IMR-90 (cell line): Measurements from ENCODE around the gene SPDYE8. TPM values are rescaled to one million over a fixed set of nuclear protein-coding genes. Genes with fewer than 3 reads are reported as not detected.
A peak's percentile ranks its signal among the peaks of the same experiment; 100 is the strongest.
"Not testable (repeated sequence)": the region's sequence is repeated elsewhere in the genome, so short reads cannot be mapped to it uniquely, and the experiment has no call there.

Experiments used
- ATAC-seq: fragments of 200-7000 bp; cut with Tn5 transposase; 2 replicates; pipeline ENCODE4 v1.9.1; 2020; ENCODE audit warnings: low read depth, mild to moderate bottlenecking, moderate library complexity
- BruUV-seq: library from RNA; stranded (reverse); fragments of 400-500 nt; replicated peaks from 2 replicates; lab custom pipeline; 2021; lab: Mats Ljungman, UMichigan
- CTCF ChIA-PET: fragments of 300-600 bp; formaldehyde crosslinking; extraction: SDS; loops from one replicate; lab custom pipeline; 2021; ENCODE audit warnings: antibody characterized with exemption; lab: Yijun Ruan, JAX
- POLR2A ChIA-PET: fragments of 300-600 bp; sonication (Branson Sonifier 250); formaldehyde crosslinking; loops from one replicate; lab custom pipeline; 2022; ENCODE audit warnings: antibody characterized with exemption; ENCODE audit not compliant: unreplicated experiment; lab: Charles Lee
- DNase-seq: peaks from one replicate; pipeline ENCODE4 v3.0.0; 2013
- H2AFZ ChIP-seq: replicated peaks from 2 replicates; pipeline ENCODE3; 2013; ENCODE audit warnings: low read length, mild to moderate bottlenecking; ENCODE audit not compliant: poor library complexity
- H2AK5ac ChIP-seq: 2 replicates; pipeline ENCODE4 v1.6.1; 2013; ENCODE audit warnings: low read depth, low read length, inconsistent platforms
- H2AK9ac ChIP-seq: replicated peaks from 2 replicates; pipeline ENCODE3; 2013; ENCODE audit warnings: mild to moderate bottlenecking, low read depth, low read length, moderate library complexity; ENCODE audit not compliant: poor library complexity
- H2BK120ac ChIP-seq: 2 replicates; pipeline ENCODE4 v1.6.1; 2013; ENCODE audit warnings: low read depth, low read length, inconsistent platforms
- H2BK15ac ChIP-seq: 3 replicates; pipeline ENCODE4 v1.6.1; 2013; ENCODE audit warnings: low read depth, low read length, inconsistent platforms
- H2BK20ac ChIP-seq: 2 replicates; pipeline ENCODE4 v1.6.1; 2013; ENCODE audit warnings: low read depth, mild to moderate bottlenecking, inconsistent platforms, low read length, moderate library complexity
- H2BK5ac ChIP-seq: 2 replicates; pipeline ENCODE4 v1.6.1; 2013; ENCODE audit warnings: mild to moderate bottlenecking, low read depth, low read length, inconsistent platforms; ENCODE audit not compliant: poor library complexity, severe bottlenecking
- H3K14ac ChIP-seq: replicated peaks from 2 replicates; pipeline ENCODE4 v1.6.1; 2013; ENCODE audit warnings: low read depth, low read length, inconsistent platforms
- H3K18ac ChIP-seq: 2 replicates; pipeline ENCODE4 v1.6.1; 2013; ENCODE audit warnings: low read depth, low read length, control low read depth
- H3K23ac ChIP-seq: 2 replicates; pipeline ENCODE4 v1.6.1; 2013; ENCODE audit warnings: low read depth, low read length, inconsistent platforms
- H3K27ac ChIP-seq: 2 replicates; pipeline ENCODE4 v1.5.1; 2013; ENCODE audit warnings: mild to moderate bottlenecking, control low read depth, low read length; ENCODE audit not compliant: insufficient read depth
- H3K27me3 ChIP-seq: 2 replicates; pipeline ENCODE4 v1.6.1; 2013; ENCODE audit warnings: low read length; ENCODE audit not compliant: control insufficient read depth, insufficient read depth
- H3K36me3 ChIP-seq: 2 replicates; pipeline ENCODE4 v1.6.1; 2013; ENCODE audit warnings: low read length, mixed read lengths; ENCODE audit not compliant: control insufficient read depth, insufficient read depth
- H3K4ac ChIP-seq: 2 replicates; pipeline ENCODE4 v1.6.1; 2013; ENCODE audit warnings: low read depth, low read length, inconsistent platforms
- H3K4me1 ChIP-seq: 2 replicates; pipeline ENCODE4 v1.6.1; 2013; ENCODE audit warnings: low read length, mixed read lengths; ENCODE audit not compliant: control insufficient read depth, insufficient read depth
- H3K4me2 ChIP-seq: 2 replicates; pipeline ENCODE4 v1.6.1; 2013; ENCODE audit warnings: low read depth, mild to moderate bottlenecking, control low read depth, low read length, moderate library complexity
- H3K4me3 ChIP-seq: 2 replicates; pipeline ENCODE4 v1.5.1; 2013; ENCODE audit warnings: low read depth, mild to moderate bottlenecking, control low read depth, low read length, moderate library complexity; ENCODE audit not compliant: insufficient read depth
- H3K56ac ChIP-seq: 2 replicates; pipeline ENCODE4 v1.6.1; 2013; ENCODE audit warnings: low read length, inconsistent platforms; ENCODE audit not compliant: insufficient read depth; ENCODE audit errors: extremely low read depth
- H3K79me1 ChIP-seq, 2 experiments: 2 replicates each; pipeline ENCODE4 v1.6.1; 2013; ENCODE audit warnings: low read length in 2 of 2, inconsistent platforms in 1 of 2, low read depth in 1 of 2
- H3K9ac ChIP-seq: 2 replicates; pipeline ENCODE4 v1.6.1; 2013; ENCODE audit warnings: low read depth, low read length, control low read depth
- H3K9me1 ChIP-seq: 2 replicates; pipeline ENCODE4 v1.6.1; 2013; ENCODE audit warnings: low read length, inconsistent platforms; ENCODE audit not compliant: insufficient read depth
- H3K9me3 ChIP-seq: 2 replicates; pipeline ENCODE4 v1.6.1; 2013; ENCODE audit warnings: low read length; ENCODE audit not compliant: control insufficient read depth, insufficient read depth
- H4K20me1 ChIP-seq: 2 replicates; pipeline ENCODE4 v1.6.1; 2013; ENCODE audit warnings: low read length, inconsistent platforms; ENCODE audit not compliant: insufficient read depth
- H4K5ac ChIP-seq: 2 replicates; pipeline ENCODE4 v1.6.1; 2013; ENCODE audit warnings: mild to moderate bottlenecking, low read depth, low read length, control low read depth
- H4K8ac ChIP-seq, 2 experiments: 2 replicates each; pipeline ENCODE4 v1.6.1; 2013; ENCODE audit warnings: low read depth in 2 of 2, low read length in 2 of 2, control low read depth in 1 of 2, inconsistent platforms in 1 of 2
- H4K91ac ChIP-seq: 2 replicates; pipeline ENCODE4 v1.6.1; 2013; ENCODE audit warnings: low read depth, low read length, inconsistent platforms; ENCODE audit not compliant: insufficient read depth
- WGBS, 2 experiments: methylation state at CpG; one replicate each; pipeline versions ENCODE4 v1.1.5 to v1.1.7; 2013; ENCODE audit warnings: missing lambda C conversion rate in 2 of 2; ENCODE audit not compliant: insufficient read length in 1 of 2; ENCODE audit errors: extremely low coverage in 2 of 2; 5-methylcytosine and 5-hydroxymethylcytosine counted together
- dilution Hi-C: fragments of 300-500 bp; cut with HindIII; formaldehyde crosslinking; loops from one replicate; pipeline ENCODE4 v1.14.3; 2018; ENCODE audit warnings: low sequenced_read_pairs; ENCODE audit not compliant: unreplicated experiment
- in situ Hi-C: fragments of 300-500 bp; cut with MboI; formaldehyde crosslinking; loops from 3 replicates; pipeline ENCODE4 v1.14.3; 2019; ENCODE audit warnings: low sequenced_read_pairs, inconsistent platforms, mixed read lengths
- intact Hi-C: fragments of 100-400 bp; cut with micrococcal nuclease; formaldehyde crosslinking; loops from 2 replicates; pipeline ENCODE4 v1.10.0; 2022
- polyA plus RNA-seq, 3 experiments: library from polyadenylated mRNA; depleted of rRNA; stranded (reverse); fragments of >200 nt; gene quantifications; 2 replicates each; pipeline ENCODE4 v1.2.3, GENCODE V29; 2012; ENCODE audit warnings: low replicate concordance in 1 of 3
- total RNA-seq: library from RNA; depleted of rRNA; stranded (reverse); fragments of >200 nt; gene quantifications from 2 replicates; pipeline ENCODE4 v1.2.3, GENCODE V29; 2012

Gene SPDYE8
- total and polyA plus RNA-seq, 2 of the 4 experiments (the other 2 are of a cell fraction), result not detected

- no CpG with 5 or more reads among the region's 8 CpGs for WGBS, 2 experiments
Measured at GRCh38 chr7:72995484-72995883, 34.1 kb downstream of the SPDYE8 start.

GRCh38 chr7:72990146-72990913 is 39.2 kb downstream of the SPDYE8 start:
- CTCF ChIA-PET, H4K8ac ChIP-seq, DNase-seq, intact Hi-C loops, H4K5ac ChIP-seq, H4K20me1 ChIP-seq, H2BK15ac ChIP-seq, H2AFZ ChIP-seq, H3K9me3 ChIP-seq, dilution Hi-C loops, H4K91ac ChIP-seq, H3K4ac ChIP-seq, H2AK9ac ChIP-seq, H2BK5ac ChIP-seq, H3K23ac ChIP-seq, H3K14ac ChIP-seq, H3K27me3 ChIP-seq, H2BK20ac ChIP-seq, H3K4me2 ChIP-seq, POLR2A ChIA-PET, H2BK120ac ChIP-seq, H3K36me3 ChIP-seq, H3K9ac ChIP-seq, H3K18ac ChIP-seq, in situ Hi-C loops, H3K4me1 ChIP-seq, H3K4me3 ChIP-seq, BruUV-seq, H3K79me1 ChIP-seq, H2AK5ac ChIP-seq, H3K56ac ChIP-seq, H3K9me1 ChIP-seq: not testable (repeated sequence)
- ATAC-seq, result peak; percentile 91
- peak overlapping the region; percentile 29; the same call in 1 of the 2 replicates for H3K27ac ChIP-seq
- WGBS, 2 experiments, result no CpG with 5 or more reads among the region's 14 CpGs

More at GRCh38 chr7:72995484-72995883, 34.1 kb downstream of the SPDYE8 start:
- H3K14ac ChIP-seq, DNase-seq, H3K36me3 ChIP-seq, BruUV-seq, H3K9ac ChIP-seq, H3K9me1 ChIP-seq, H2BK20ac ChIP-seq, POLR2A ChIA-PET, H3K27ac ChIP-seq, H3K18ac ChIP-seq, H3K23ac ChIP-seq, H2AFZ ChIP-seq, H3K79me1 ChIP-seq, H3K9me3 ChIP-seq, H4K20me1 ChIP-seq, H2AK5ac ChIP-seq, H3K4me1 ChIP-seq, H4K8ac ChIP-seq, H2BK120ac ChIP-seq, ATAC-seq, H2BK5ac ChIP-seq, intact Hi-C loops, in situ Hi-C loops, H3K4me3 ChIP-seq, H3K27me3 ChIP-seq, dilution Hi-C loops, H2BK15ac ChIP-seq, H3K4ac ChIP-seq, H3K56ac ChIP-seq, H2AK9ac ChIP-seq, CTCF ChIA-PET, H4K5ac ChIP-seq, H3K4me2 ChIP-seq, H4K91ac ChIP-seq: not testable (repeated sequence)
